NCI-H2196 treated with DMSO at 0.1 percent for 48 hours (cell line): ENCODE results near the gene DHRSX.
"Not testable (repeated sequence)": the region's sequence is repeated elsewhere in the genome, so short reads cannot be mapped to it uniquely, and the experiment has no call there.

Experiments used
- DNase-seq: peaks from one replicate; lab custom pipeline; 2025; ENCODE audit not compliant: unreplicated experiment; lab: John Stamatoyannopoulos, UW

The DHRSX gene

DNA sequence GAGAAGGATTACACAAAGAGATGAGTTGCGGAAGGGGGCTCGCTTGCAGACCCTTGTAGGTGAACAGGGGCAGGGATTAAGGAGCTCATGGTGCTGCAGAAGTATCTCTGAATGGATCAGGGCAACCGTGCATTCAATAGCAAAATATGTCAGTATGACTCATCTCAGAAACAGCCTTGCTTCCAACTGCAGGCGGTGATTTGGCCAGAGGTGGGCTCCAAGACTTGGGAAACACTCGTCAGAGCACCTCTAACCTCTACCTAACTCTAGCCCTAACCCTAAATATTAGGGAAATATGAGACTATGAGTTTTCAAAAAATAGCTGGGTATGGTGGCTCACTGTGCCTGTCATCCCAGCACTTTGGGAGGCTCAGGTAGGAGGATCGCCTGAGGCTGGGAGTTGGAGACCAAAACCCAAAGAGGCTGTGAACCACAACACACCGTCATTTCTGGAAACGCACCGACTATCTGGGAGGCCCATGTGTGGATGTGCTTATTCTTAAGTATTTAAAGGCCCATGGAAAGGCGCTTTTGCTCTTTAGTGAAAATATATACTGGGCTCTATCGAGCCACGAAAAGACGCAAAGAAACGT lies 102.6 kb downstream of the DHRSX start:
- no peak for DNase-seq

DNA sequence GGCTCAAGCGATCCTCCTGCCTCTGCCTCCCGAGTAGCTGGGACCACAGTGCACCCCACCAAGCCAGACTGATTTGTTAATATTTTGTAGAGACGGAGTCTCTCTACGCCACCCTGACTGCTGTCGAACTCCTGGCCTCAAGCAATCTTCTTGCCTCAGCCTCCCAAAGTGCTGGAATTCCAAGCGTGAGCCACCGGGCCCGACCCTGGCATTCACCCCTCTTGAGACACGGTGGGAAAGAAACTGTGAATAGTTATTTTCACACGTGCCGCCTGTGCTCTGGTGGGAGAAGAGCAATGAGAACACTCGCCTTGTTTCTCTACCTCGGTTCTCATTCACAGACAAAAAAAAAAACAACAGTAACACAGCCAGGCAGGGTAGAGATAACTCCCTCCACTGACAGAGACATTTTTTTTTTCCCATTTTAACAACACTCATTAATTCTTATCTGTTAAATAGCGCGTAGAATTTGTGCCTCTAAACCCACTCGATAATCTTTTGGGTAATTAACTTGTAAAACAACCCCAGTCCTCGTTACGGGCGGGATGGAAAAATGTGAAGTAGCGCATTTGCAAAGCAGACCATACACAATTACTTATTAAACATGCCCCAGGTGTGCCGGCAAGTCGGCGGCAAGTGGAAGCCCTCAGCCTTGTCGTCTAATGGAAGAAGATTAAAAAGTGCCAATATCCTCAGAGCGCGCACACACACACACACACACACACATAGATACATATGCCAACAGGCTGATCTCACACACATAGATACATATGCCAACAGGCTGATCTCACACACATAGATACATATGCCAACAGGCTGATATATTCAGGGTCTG lies 103.3 kb downstream of the DHRSX start:
- DNase-seq = no peak

- no peak for DNase-seq
Measured at GRCh38 chrX:2395261-2395992, 105.3 kb downstream of the DHRSX start.

DNA sequence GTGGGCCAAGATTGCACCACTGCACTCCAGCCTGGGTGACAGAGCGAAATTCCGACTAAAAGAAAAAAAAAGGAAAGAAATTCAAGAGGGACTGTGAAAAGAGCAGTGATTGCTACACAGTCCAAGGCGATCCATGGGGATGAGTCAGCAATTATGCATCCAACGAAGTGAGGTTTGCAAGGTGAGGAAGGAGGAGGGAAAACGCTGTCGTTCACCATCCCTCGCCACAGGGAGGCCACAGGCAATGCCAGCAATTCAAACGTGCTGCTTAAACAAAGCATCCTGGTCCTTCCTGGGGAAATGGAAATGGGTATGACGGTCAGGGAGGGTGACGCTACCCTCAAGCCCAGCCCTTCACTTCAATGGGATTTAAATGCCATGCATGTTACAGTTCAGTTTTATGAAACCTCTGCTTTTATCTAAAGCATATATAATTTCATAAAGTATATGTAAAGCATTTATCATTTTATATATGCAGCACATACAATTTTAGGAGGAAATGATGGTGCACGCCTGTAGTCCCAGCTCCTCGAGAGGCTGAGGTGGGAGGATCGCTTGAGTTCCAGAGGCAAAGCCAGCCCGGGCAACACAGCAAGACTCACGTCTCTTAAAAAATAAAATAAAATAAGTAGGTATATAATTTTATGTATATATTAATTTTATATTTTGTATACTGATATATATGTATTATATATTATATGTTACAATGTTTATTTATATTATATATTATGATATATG lies 108.7 kb downstream of the DHRSX start:
- DNase-seq = no peak

GRCh38 chrX:2390754-2391153 lies 110.0 kb downstream of the DHRSX start:
- no peak for DNase-seq

DNA sequence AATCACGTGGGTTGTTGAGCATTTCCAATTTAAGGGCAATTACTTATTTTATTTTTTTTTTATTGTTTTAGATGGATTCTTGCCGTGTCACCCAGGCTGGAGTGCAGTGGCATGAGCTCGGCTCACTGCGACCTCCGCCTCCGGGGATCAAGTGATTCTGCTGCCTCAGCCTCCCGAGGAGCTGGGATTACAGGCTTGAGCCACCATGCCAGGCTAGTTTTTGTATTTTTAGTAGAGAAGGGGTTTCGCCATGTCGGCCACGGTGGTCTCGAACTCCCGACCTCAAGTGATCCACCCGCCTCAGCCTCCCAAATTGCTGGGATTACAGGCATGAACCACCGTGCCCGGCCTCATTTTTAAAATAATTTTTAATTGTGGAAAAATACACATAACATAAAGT lies 111.0 kb downstream of the DHRSX start:
- not testable (repeated sequence) for DNase-seq

- DNase-seq = no peak
Measured at GRCh38 chrX:2389324-2389723, 111.5 kb downstream of the DHRSX start.

- no peak for DNase-seq
Measured at GRCh38 chrX:2388669-2389068, 112.1 kb downstream of the DHRSX start.

DNA sequence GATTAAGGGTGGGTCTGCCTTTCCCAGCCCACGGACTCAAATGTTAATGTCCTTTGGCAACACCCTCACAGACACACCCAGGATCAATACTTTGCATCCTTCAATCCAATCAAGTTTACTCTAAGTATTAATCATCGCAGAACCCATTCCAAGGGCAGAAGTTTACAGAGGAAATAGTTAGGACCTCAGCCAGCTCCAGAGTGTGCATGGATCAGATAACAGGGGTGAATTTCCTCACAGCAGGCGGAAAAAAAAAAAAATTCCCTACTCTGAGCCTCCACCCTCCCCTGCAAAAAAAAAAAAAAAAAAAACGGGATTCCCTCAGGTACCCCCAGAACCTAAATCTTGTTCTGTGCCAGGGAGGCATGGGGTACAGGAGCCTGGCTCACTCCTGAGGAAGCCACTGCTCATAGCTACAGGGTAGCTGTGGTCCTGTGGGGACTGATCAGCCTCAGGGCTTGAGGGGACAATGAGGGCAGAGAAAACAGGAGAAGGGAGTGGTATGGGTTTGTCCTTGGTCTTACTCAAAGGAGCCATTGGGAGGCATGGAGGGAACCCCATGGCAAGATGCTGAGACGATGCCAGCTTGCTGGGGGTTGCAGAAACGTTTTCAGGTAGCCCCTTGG lies 113.0 kb downstream of the DHRSX start:
- no peak for DNase-seq

GRCh38 chrX:2385224-2385623 lies 115.6 kb downstream of the DHRSX start:
- DNase-seq = no peak

- no peak for DNase-seq
Measured at GRCh38 chrX:2384486-2384885, 116.3 kb downstream of the DHRSX start.

DNA sequence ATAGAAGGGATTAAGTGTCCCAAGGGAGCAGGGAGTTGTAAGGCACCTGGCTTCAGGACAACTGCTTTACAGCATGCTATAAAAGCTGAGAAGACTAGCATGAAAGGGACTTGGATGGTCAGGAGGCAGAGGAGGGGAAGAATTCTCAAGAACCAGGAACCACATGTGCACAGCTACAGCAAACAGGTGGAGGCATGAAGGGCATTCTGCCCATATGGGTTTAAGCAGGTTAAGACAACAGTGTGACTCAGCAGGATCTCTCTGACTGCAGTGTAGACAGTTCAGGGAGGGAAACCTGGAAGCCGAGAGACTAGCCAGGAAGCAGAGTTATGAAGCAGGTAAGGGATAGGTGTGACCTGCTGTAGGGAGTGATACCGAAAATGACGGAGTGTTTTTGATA lies 117.0 kb downstream of the DHRSX start:
- no peak for DNase-seq

DNA sequence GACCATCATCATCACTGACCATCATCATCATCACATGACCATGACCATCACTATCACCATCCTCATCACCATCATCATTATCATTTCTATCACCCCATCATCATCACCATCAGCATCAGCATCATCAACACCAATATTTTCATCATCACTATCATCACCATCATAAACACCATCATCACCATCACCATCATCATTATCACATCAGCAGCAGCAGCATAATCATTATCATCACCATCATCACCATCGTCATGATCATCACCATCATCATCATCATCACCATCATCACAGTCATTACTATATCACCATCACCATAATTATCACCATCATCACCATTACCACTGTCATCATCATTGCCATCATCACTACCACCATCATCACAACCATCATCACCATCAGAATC lies 117.6 kb downstream of the DHRSX start:
- DNase-seq = no peak

DNA sequence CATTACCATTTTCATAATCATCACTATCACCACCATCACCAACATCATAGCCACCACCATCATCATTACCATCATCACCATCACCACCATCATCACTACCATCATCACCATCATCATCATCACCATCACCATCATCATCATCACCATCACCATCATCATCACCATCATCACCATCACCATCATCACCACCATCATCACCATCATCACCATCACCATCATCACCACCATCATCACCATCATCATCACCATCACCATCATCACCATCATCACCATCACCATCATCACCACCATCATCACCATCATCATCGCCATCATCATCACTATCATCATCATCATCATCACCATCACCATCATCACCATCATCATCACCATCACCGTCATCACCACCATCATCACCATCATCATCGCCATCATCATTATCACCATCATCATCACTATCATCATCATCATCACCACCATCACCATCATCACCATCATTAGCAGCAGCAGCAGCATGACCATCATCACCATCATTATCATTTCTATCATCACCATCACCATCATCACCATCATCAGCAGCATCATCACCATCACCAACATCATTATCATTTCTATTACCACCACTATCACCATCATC lies 118.2 kb downstream of the DHRSX start:
- not testable (repeated sequence) for DNase-seq

GRCh38 chrX:2376166-2376565 lies 124.6 kb downstream of the DHRSX start:
- no peak for DNase-seq

DNA sequence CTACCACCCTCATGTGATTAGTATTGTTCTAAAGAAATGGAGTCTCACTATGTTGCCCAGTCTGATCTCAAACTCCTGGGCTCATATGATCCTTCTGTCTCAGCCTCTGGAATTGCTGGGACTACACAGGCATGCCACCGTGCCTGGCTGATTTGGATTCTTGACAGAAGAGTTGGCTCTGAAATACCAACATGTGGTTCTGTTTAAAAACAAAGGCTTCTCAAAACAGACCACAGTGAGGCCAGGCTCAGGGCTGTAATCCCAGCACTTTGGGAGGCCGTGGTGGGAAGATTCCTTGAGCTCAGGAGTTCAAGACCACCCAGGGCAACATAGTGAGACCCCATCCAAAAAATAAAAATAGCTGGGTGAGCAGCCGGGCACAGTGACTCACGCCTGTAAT lies 126.7 kb downstream of the DHRSX start:
- no peak for DNase-seq

GRCh38 chrX:2373615-2374014 lies 127.2 kb downstream of the DHRSX start:
- DNase-seq = no peak

- DNase-seq = no peak
Measured at GRCh38 chrX:2371026-2371711, 129.6 kb downstream of the DHRSX start.

DNA sequence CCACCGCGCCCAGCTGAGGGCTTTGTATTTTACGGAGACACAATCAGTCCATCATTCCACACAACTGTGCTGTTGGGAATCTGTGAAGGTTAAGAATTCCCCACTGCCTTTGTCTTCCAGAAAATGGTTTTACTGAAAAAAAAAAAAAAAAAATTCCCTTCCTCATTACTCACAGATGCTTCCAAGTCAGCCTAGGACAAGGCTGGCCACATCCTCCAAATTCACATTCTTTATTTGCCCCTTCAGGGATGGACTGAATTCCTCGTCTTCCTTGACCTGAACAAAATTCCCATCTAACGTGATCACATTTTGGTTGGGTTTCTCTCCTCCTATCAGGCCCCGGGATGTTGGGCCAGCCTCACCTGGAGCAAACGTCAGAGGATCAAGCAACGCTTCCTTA lies 130.3 kb downstream of the DHRSX start:
- no peak for DNase-seq

- no peak for DNase-seq
Measured at GRCh38 chrX:2369206-2369605, 131.6 kb downstream of the DHRSX start.
